SK-N-MC (cell line): ENCODE data around the gene SCAF4.

Source experiments
- EZH2 ChIP-seq: fragments of 200-600 bp; sonication (generic); IDR thresholded peaks from one replicate; pipeline ENCODE4 v1.6.1; 2017; ENCODE audit warnings: antibody characterized with exemption
- FOXP2 ChIP-seq: optimal IDR thresholded peaks from 2 replicates; pipeline ENCODE3; 2011; ENCODE audit warnings: mild to moderate bottlenecking, moderate library complexity; ENCODE audit not compliant: insufficient read depth; ENCODE audit errors: extremely low read length, control extremely low read depth
- POLR2AphosphoS5 ChIP-seq: IDR thresholded peaks from 2 replicates; pipeline ENCODE4 v1.6.1; 2012; ENCODE audit warnings: mild to moderate bottlenecking, low read depth, low read length, borderline replicate concordance

DNA sequence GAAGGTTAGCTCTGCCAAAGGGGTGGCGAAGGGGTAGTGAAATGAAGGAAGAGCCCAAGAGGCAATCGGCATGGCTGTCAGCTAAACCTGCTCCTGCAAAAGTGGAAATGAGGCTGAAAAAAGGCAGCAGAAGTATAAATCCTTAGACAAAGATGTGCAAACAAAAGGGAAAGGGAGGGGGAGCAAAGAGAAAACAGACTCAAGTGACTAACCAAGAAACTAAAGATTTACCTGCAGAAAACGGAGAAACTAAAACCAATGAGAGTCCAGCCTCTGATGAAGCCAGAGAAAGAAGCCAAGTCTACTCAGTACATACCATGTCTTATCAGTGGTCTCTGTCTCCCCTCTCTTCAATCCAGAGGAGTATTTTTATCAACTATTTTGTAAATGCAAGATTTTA lies 25.4 kb downstream of the SCAF4 start:
- TF ChIP-seq EZH2 (no peak), POLR2AphosphoS5 (no peak), FOXP2 (no peak)
